ENCODE data around the gene CDK6. TPM values are rescaled to one million over a fixed set of nuclear protein-coding genes. Genes with fewer than 3 reads are reported as not detected.

Gene CDK6
- total RNA-seq, 1 experiment from 2014 or later: 38.7 TPM

DNA sequence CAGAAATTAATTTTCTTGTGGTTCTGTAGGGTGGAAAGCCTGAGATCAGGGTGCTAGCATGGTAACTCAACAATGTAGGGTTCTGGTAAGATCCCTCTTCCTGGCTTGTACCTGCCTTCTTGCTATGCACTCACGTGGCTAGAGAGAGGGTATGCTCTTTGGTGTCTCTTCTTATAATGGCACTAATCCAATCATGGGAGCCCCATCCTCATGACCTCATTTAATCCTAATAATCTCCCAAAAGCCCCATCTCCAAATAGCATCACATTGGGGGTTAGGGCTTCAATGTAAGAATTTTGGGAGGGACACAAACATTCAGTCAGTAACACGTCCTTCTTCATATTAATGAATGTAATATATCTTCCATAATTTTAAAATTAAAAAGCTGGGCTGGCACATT is 206.6 kb downstream of the CDK6 start:
- CTCF ChIA-PET: no interaction called here
- H3K79me2 ChIP-seq (ENCODE audit: low read length): 0 out of 2 replicates have a peak, but pooled peaks cover 9% of the 10 kb centered on the region

DNA sequence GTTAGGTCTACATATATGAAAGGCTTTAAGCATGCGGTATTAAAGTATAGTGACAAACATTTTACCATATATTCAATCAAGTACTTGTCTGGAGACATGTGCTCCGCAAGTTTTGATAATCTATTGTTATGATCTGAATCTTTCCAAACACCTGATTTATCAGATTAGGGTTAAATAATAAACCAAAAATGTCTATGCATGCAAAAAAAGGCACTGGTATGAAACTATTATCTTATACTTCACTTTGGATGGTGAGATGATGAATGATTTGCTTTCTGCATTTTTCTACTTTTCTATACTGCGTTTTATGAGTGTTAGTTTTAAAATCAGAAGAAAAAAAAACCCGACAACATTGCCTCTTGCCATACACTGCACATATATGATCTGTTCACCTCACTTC is 208.4 kb downstream of the CDK6 start:
- ATAC-seq (no peak), DNase-seq (no peak)
- no peak overlapping the region for H3K9ac ChIP-seq (ENCODE audit: low read length)
- H3F3A ChIP-seq (ENCODE audit: low read length, unreplicated experiment): peaks cover 3% of the 10 kb centered on the region
- peaks cover 38% of the 10 kb centered on the region for H3K4me1 ChIP-seq (ENCODE audit: insufficient read depth, low read length)
- no peak overlapping the region for H3K4me3 ChIP-seq (ENCODE audit: low read length)
- H2AFZ ChIP-seq (ENCODE audit: low read length): no peak overlapping the region
- H3K36me3 ChIP-seq (ENCODE audit: low read depth, low read length): no peaks in the 10 kb centered on the region
- intact Hi-C loops (cut with micrococcal nuclease): loop anchor here (2.0 to 5.0 kb wide), 3 partner anchors 17 to 205 kb away; no protein-coding TSS in a partner anchor
- POLR2A ChIA-PET (ENCODE audit: unreplicated experiment): no interaction called here
- no peak overlapping the region for H3K4me2 ChIP-seq (ENCODE audit: low read length)
- peaks cover 2% of the 10 kb centered on the region; the same call in 1 of the 2 replicates for H4K20me1 ChIP-seq (ENCODE audit: low read length)
- CTCF ChIA-PET: no interaction called here
- H3K9me2 ChIP-seq (replicated peaks; ENCODE audit: low read length): no peaks in the 10 kb centered on the region
- no peak overlapping the region for H3K27ac ChIP-seq (ENCODE audit: low read length)
- no peaks in the 10 kb centered on the region for H3K9me3 ChIP-seq (ENCODE audit: low read length)
- TF ChIP-seq, protein P1, sequence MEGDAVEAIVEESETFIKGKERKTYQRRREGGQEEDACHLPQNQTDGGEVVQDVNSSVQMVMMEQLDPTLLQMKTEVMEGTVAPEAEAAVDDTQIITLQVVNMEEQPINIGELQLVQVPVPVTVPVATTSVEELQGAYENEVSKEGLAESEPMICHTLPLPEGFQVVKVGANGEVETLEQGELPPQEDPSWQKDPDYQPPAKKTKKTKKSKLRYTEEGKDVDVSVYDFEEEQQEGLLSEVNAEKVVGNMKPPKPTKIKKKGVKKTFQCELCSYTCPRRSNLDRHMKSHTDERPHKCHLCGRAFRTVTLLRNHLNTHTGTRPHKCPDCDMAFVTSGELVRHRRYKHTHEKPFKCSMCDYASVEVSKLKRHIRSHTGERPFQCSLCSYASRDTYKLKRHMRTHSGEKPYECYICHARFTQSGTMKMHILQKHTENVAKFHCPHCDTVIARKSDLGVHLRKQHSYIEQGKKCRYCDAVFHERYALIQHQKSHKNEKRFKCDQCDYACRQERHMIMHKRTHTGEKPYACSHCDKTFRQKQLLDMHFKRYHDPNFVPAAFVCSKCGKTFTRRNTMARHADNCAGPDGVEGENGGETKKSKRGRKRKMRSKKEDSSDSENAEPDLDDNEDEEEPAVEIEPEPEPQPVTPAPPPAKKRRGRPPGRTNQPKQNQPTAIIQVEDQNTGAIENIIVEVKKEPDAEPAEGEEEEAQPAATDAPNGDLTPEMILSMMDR (conservative IDR thresholded peaks at IDR 0.05; ENCODE audit: low read depth, low read length): no peak
- TF ChIP-seq EZH2 (IDR thresholded peaks at IDR 0.05; ENCODE audit: low read length, unreplicated experiment) (no peak), EZH2phosphoT487 (IDR thresholded peaks at IDR 0.05; ENCODE audit: borderline replicate concordance, low read length) (no peak)
- H3K79me2 ChIP-seq (ENCODE audit: low read length): 0 out of 2 replicates have a peak, but pooled peaks cover 9% of the 10 kb centered on the region
- H3K27me3 ChIP-seq (ENCODE audit: low read length): no peaks in the 10 kb centered on the region
- no TSS peak for BruUV-seq (replicated peaks)

More for the DNA sequence above, 206.6 kb downstream of the CDK6 start:
- no peak overlapping the region for H3K4me3 ChIP-seq (ENCODE audit: low read length)
- no TSS peak for BruUV-seq (replicated peaks)
- ATAC-seq: no peak
- H3K27ac ChIP-seq (ENCODE audit: low read length): peak overlapping the region; percentile 48
- H3K9me2 ChIP-seq (replicated peaks; ENCODE audit: low read length): no peaks in the 10 kb centered on the region
- peaks cover 13% of the 10 kb centered on the region for H3F3A ChIP-seq (ENCODE audit: low read length, unreplicated experiment)
- no peaks in the 10 kb centered on the region for H3K36me3 ChIP-seq (ENCODE audit: low read depth, low read length)
- H3K9ac ChIP-seq (ENCODE audit: low read length): no peak overlapping the region
- H3K4me1 ChIP-seq (ENCODE audit: insufficient read depth, low read length): peaks cover 53% of the 10 kb centered on the region
- no peaks in the 10 kb centered on the region for H3K9me3 ChIP-seq (ENCODE audit: low read length)
- POLR2A ChIA-PET (ENCODE audit: unreplicated experiment): interaction anchor here (0.5 kb wide), 2 partner anchors 101 to 139 kb away, joined by 3 to 11 read pairs; partner anchors contain the start of genes PEX1 and RBM48
- H3K27me3 ChIP-seq (ENCODE audit: low read length): no peaks in the 10 kb centered on the region
- H2AFZ ChIP-seq (ENCODE audit: low read length): no peak overlapping the region
- peak overlapping the region; percentile 20; the same call in 1 of the 2 replicates for H3K4me2 ChIP-seq (ENCODE audit: low read length)
- peaks cover 4% of the 10 kb centered on the region; the same call in 1 of the 2 replicates for H4K20me1 ChIP-seq (ENCODE audit: low read length)
- TF ChIP-seq EZH2phosphoT487 (IDR thresholded peaks at IDR 0.05; ENCODE audit: borderline replicate concordance, low read length): no peak
- no peak for TF ChIP-seq EZH2 (IDR thresholded peaks at IDR 0.05; ENCODE audit: low read length, unreplicated experiment)
- TF ChIP-seq, protein P1 (conservative IDR thresholded peaks at IDR 0.05; ENCODE audit: low read depth, low read length): no peak
- DNase-seq: no peak
- intact Hi-C loops (cut with micrococcal nuclease): loop anchor here (2.0 to 5.0 kb wide), 5 partner anchors 15 to 273 kb away; no protein-coding TSS in a partner anchor

DNA sequence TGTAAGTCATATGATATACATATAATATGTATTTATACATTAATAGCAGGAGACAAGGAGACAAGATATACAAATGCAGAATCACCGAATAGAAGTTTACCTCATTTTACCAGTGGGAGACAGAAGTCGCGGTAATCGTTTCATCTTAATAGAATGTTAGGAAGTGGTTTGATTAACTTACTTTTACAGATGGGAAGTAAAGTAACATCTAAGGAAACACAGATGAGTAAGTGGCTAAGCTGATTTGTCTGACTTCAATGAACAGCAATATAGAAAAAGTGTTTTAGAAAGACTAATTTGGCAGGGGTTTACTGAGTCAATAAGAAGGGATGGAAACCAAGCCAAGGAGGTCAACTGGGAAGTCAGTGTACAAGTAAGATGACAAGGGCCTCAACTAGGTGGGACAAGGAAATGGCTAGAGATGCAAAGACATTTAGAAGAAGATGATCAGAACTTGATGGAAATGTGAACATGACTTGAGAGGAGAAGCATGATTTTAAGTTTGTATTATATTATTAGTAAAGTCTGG is 210.0 kb downstream of the CDK6 start:
- Histone ChIP-seq H3K4me1 (ENCODE audit: insufficient read depth, low read length) (peaks cover 35% of the 10 kb centered on the region), H3K9ac (ENCODE audit: low read length) (no peak overlapping the region), H3F3A (ENCODE audit: low read length, unreplicated experiment) (no peaks in the 10 kb centered on the region), H4K20me1 (ENCODE audit: low read length) (no peaks in the 10 kb centered on the region), H3K4me2 (ENCODE audit: low read length) (no peak overlapping the region), H2AFZ (ENCODE audit: low read length) (no peak overlapping the region), H3K36me3 (ENCODE audit: low read depth, low read length) (no peaks in the 10 kb centered on the region), H3K27me3 (ENCODE audit: low read length) (no peaks in the 10 kb centered on the region), H3K79me2 (ENCODE audit: low read length) (0 out of 2 replicates have a peak, but pooled peaks cover 3% of the 10 kb centered on the region), H3K9me2 (replicated peaks; ENCODE audit: low read length) (no peaks in the 10 kb centered on the region), H3K4me3 (ENCODE audit: low read length) (no peak overlapping the region), H3K9me3 (ENCODE audit: low read length) (no peaks in the 10 kb centered on the region), H3K27ac (ENCODE audit: low read length) (no peak overlapping the region)
- BruUV-seq (replicated peaks): no TSS peak
- intact Hi-C loops (cut with micrococcal nuclease): loop anchor here (5.0 kb wide), 1 partner anchor 56 kb away; no protein-coding TSS in a partner anchor
- ChIA-PET POLR2A (ENCODE audit: unreplicated experiment) (no interaction called here), CTCF (no interaction called here)
- DNase-seq (no peak), ATAC-seq (no peak)
- TF ChIP-seq, protein P1 (conservative IDR thresholded peaks at IDR 0.05; ENCODE audit: low read depth, low read length): no peak
- TF ChIP-seq EZH2 (IDR thresholded peaks at IDR 0.05; ENCODE audit: low read length, unreplicated experiment) (no peak), EZH2phosphoT487 (IDR thresholded peaks at IDR 0.05; ENCODE audit: borderline replicate concordance, low read length) (no peak)
